CD4-positive, alpha-beta T cell treated with Interleukin-4 for 4 hours (primary cell): Measurements from ENCODE around the gene ALDH1A3.

Experiments
- DNase-seq: peaks from one replicate; pipeline ENCODE4 v3.0.0-alpha.2; 2020

Gene ALDH1A3

GRCh38 chr15:100885116-100885515 lies 5.5 kb downstream of the ALDH1A3 start:
- no peak for DNase-seq

GRCh38 chr15:100885811-100886210 lies 6.2 kb downstream of the ALDH1A3 start:
- no peak for DNase-seq

DNA sequence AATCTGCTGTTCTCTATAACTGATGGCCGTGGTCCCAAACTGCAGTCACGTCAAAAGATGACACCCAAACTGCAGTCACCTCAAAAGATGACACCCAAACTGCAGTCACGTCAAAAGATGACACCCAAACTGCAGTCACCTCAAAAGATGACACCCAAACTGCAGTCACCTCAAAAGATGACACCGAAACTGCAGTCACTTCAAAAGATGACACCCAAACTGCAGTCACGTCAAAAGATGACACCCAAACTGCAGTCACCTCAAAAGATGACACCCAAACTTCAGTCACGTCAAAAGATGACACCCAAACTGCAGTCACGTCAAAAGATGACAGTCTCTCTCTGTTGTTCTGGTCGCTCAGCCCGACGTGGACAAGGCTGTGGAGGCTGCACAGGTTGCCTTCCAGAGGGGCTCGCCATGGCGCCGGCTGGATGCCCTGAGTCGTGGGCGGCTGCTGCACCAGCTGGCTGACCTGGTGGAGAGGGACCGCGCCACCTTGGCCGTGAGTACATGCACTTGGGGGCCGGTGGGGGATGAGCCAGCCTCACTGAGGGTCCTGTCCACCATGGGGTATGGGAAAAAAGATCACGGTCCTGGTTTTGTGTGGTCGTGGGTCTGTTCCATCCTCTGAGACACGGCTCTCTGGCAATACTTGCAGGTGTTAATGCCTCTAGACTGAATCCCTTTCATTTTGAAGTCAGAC lies 7.7 kb downstream of the ALDH1A3 start:
- no peak for DNase-seq

DNA sequence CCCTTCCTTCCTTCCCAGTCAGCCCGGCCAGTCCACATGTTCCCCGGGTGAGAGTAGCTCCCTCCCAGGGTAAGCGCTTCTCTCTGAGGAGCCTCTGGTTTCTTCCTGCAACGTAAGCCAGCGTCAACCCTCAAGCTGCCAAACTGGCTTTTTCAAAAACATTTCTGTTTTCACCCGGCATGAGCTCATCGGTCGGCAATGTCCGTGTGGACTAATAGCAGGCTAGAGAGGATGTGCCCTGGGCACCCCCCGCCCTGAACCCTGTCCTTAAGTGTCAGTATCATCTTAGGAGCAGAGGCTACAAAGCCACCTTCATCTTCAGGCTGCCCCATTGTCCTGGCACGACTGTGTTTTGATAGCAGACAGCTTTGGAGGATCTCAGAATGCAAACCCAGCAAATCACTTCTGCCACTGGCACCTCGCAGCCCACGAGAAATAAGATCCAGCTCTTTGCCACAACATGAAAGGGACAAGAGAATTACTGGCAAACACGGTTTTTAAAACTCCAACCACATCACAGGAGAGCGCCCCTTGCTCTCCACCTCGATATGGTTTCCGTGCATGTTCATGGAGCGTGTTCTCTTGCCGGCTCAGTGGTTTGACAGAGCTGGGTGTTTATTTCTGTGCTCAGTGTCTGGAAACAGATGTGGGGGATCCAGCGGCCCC lies 9.9 kb downstream of the ALDH1A3 start:
- DNase-seq, result no peak

DNA sequence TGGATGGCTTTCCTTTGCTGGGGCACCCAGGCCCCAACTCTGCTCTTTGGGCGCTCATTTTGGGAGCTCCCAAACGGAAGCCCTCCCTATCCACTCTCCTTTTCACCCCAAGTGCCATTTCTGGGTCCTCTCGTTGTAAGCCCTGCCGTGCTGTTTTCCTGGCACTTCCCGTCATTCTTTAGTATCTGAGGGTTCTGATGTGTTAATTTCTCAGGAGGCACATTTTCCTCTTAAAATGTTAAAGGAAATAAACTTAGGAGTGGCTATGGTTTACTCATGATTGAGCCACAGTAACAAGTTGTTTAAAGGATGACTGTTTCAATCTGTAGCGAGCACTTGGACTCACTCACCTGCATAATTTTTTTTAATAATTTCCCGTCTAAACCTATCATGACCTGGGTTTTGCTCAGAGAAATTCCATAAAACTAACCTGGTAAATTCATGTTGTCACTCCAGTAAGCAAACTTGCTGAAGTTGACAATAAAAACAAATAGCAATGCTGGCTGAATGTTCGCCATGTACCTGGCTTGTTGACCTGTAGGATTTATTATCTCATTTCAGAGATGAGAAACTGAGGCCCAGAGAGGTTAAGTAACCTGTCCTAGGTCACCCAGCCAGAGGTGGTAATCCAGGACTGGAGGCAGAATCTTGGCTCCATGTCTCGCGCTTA lies 10.6 kb downstream of the ALDH1A3 start:
- no peak for DNase-seq

GRCh38 chr15:100890850-100891249 lies 11.2 kb downstream of the ALDH1A3 start:
- no peak for DNase-seq

DNA sequence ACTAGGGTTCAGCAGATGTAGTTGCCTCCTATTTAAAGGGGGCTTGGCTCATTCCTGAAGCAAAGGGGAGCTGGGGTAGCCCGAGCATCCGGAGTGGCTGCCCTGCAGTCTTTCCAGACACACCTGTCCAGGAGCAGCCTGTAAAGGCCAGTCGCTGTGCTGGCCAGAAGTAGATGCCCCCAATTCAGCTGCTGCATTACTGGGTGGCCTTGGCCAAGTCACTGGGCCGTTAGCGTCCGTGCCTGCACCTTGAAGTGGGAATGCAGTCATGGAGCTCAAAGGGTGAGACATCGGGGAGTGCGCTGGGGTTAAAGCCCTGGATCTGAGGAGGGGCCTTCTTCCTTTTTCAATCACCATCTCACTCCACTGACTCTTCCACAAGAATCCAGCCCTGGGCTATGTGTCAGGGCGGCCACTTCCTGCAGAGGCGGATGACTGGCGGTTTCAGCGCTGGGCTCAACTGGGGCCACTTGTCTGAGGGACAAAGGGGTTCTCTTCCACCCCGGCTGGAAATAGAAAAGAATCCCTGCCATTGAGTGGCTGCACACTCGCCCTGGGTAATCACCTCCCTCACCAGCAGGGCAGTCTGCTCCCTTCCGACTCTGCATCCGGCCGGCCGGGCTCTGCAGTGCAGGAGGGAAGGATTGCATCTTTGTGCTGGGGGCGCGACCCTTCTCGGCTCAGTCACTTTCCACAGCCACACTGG lies 11.8 kb downstream of the ALDH1A3 start:
- DNase-seq, result no peak

DNA sequence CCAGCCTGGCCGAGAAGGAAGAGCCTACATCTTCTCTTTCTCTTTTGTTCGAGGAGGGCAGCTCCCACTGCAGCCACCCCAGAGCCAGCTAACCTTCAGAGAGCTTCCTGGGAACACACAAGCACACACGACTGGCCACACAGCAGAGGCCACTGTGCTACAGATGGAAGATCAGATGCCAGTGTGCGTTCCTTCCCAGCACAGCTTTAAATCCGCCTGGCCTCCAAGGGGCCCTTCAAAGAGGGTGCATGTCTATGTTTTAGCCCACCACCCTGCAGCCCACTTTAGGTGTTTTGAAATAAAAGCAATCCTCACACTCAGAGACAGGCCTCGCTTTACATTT lies 12.4 kb downstream of the ALDH1A3 start:
- DNase-seq, result no peak

GRCh38 chr15:100893261-100893963 lies 13.8 kb downstream of the ALDH1A3 start:
- no peak for DNase-seq

GRCh38 chr15:100893964-100894295 lies 14.3 kb downstream of the ALDH1A3 start:
- no peak for DNase-seq

DNA sequence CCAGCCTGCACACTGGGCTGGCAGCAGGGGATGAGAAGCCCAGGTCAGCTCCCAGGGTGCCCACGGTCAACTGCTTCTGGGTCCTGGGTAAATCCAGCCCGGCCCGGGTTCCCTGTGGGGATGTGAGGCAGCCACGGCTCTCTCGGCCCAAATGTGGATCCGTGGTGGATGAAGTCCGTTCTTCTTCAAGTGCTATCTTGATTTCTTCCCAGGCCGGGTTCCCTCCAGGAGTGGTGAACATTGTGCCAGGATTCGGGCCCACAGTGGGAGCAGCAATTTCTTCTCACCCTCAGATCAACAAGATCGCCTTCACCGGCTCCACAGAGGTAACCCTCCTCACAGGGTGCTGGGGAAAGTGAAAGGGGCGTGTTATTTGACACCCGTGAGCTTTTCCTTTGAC lies 16.1 kb downstream of the ALDH1A3 start:
- DNase-seq, result no peak

DNA sequence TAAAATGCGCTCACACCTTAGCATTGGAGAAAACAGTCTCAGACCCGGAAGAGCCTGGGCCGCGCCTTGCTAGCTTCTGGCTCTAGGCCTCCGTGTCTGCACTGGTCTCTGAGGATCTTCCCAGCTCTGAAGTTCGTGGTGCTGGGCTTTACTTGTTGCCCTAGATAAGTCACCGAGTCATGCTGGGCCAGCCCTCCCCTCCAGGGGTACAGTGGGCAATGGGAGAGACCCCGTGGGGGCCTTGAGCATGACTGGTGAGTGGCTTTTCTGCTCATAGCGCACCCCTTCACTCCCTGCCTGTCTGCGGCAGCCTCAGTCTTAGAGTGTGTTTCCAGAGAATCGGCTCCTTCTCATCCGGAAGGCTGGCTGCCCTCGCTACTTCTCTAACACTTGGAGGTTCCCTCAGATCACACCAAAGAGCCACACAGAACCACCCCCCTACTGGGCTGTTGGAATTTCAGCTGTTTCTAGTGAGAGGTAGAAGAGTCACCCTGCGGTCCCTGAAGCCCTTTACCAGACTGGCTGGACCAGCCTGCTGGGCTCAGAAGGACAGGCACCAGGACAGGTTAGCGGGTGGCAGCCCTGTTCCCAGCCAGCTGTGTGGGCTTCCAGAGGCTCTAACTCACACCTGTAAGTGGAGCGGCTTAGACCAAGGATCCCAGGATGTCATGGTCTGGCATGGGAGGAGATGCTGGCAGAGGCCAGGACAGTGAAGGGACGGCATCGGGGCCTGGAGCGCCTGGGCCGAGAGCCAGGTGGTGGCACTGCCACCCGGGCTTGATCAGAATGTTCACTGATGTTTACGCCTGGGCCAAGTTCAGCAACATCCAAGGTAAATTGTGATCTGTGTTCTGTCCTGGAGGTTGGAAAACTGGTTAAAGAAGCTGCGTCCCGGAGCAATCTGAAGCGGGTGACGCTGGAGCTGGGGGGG lies 17.9 kb downstream of the ALDH1A3 start:
- DNase-seq, result no peak

- DNase-seq, result no peak
Observed at GRCh38 chr15:100898152-100898490, 18.5 kb downstream of the ALDH1A3 start.

- DNase-seq, result no peak
Observed at GRCh38 chr15:100898661-100899462, 19.2 kb downstream of the ALDH1A3 start.

GRCh38 chr15:100899601-100900000 lies 20.0 kb downstream of the ALDH1A3 start:
- no peak for DNase-seq

GRCh38 chr15:100900136-100900794 lies 20.6 kb downstream of the ALDH1A3 start:
- DNase-seq, result no peak

GRCh38 chr15:100900795-100901169 lies 21.2 kb downstream of the ALDH1A3 start:
- no peak for DNase-seq

GRCh38 chr15:100901296-100901695 lies 21.7 kb downstream of the ALDH1A3 start:
- DNase-seq, result no peak

- DNase-seq, result no peak
Observed at GRCh38 chr15:100901702-100902435, 22.2 kb downstream of the ALDH1A3 start.
